SK-N-SH treated with all-trans-retinoic acid at 6 μM for 48 hours (cell line): ENCODE data around the gene ADCYAP1R1.

Experiments used
- ATAC-seq: fragments of 200-7000 bp; cut with Tn5 transposase; 3 replicates; pipeline ENCODE4 v1.9.1; 2020; ENCODE audit warnings: mild to moderate bottlenecking, moderate library complexity
- ARNTL ChIP-seq: fragments of 450-650 bp; formaldehyde crosslinking; IDR thresholded peaks from 2 replicates; pipeline ENCODE4 v1.5.0; 2020; ENCODE audit warnings: low read depth, mild to moderate bottlenecking, moderate library complexity, borderline replicate concordance
- BACH2 ChIP-seq: fragments of 250-450 bp; sonication (Bioruptor Pico); IDR thresholded peaks from 2 replicates; pipeline ENCODE4 v1.9.0; 2021; ENCODE audit warnings: mild to moderate bottlenecking, borderline replicate concordance
- CSDC2 ChIP-seq: fragments of 250-450 bp; sonication (Bioruptor Pico); IDR thresholded peaks from 2 replicates; pipeline ENCODE4 v1.5.0; 2020; ENCODE audit warnings: mild to moderate bottlenecking, moderate library complexity
- ESRRG ChIP-seq: fragments of 250-450 bp; sonication (Bioruptor Pico); IDR thresholded peaks from 2 replicates; pipeline ENCODE4 v1.6.1; 2021; ENCODE audit warnings: mild to moderate bottlenecking
- GLIS3 ChIP-seq: fragments of 250-450 bp; sonication (Bioruptor Pico); IDR thresholded peaks from 2 replicates; pipeline ENCODE4 v1.5.0; 2020; ENCODE audit warnings: mild to moderate bottlenecking, moderate library complexity
- ISL1 ChIP-seq: fragments of 250-450 bp; sonication (Bioruptor Pico); IDR thresholded peaks from 2 replicates; pipeline ENCODE4 v2.1.2; 2022; ENCODE audit warnings: mild to moderate bottlenecking, moderate library complexity
- OSR1 ChIP-seq: fragments of 250-450 bp; sonication (Bioruptor Pico); IDR thresholded peaks from 2 replicates; pipeline ENCODE4 v1.8.0; 2022; ENCODE audit warnings: moderate library complexity, mild to moderate bottlenecking, inconsistent platforms
- PPARA ChIP-seq: fragments of 250-450 bp; sonication (Bioruptor Pico); IDR thresholded peaks from 2 replicates; pipeline ENCODE4 v1.5.0; 2020; ENCODE audit warnings: mild to moderate bottlenecking, borderline replicate concordance
- SNAI2 ChIP-seq: fragments of 250-450 bp; sonication (Bioruptor Pico); IDR thresholded peaks from 2 replicates; pipeline ENCODE4 v1.5.0; 2020; ENCODE audit warnings: mild to moderate bottlenecking, moderate library complexity
- TCF4 ChIP-seq: fragments of 250-450 bp; sonication (Bioruptor Pico); IDR thresholded peaks from 2 replicates; pipeline ENCODE4 v1.8.0; 2021; ENCODE audit warnings: mild to moderate bottlenecking, moderate library complexity, borderline replicate concordance
- TOX ChIP-seq: fragments of 250-450 bp; sonication (Bioruptor Pico); IDR thresholded peaks from 2 replicates; pipeline ENCODE4 v1.8.0; 2021; ENCODE audit warnings: mild to moderate bottlenecking, moderate library complexity, borderline replicate concordance
- ZC3H10 ChIP-seq: fragments of 250-450 bp; sonication (Bioruptor Pico); IDR thresholded peaks from 2 replicates; pipeline ENCODE4 v1.5.1; 2021; ENCODE audit warnings: mild to moderate bottlenecking, moderate library complexity
- ZFP3 ChIP-seq: fragments of 250-450 bp; sonication (Bioruptor Pico); IDR thresholded peaks from 2 replicates; pipeline ENCODE4 v1.5.0; 2020; ENCODE audit warnings: mild to moderate bottlenecking, moderate library complexity
- ZFP30 ChIP-seq: fragments of 450-650 bp; formaldehyde crosslinking; IDR thresholded peaks from 2 replicates; pipeline ENCODE4 v1.5.0; 2022; ENCODE audit warnings: mild to moderate bottlenecking, moderate library complexity
- ZNF70 ChIP-seq: fragments of 450-650 bp; formaldehyde crosslinking; IDR thresholded peaks from 2 replicates; pipeline ENCODE4 v1.5.0; 2020; ENCODE audit warnings: mild to moderate bottlenecking, moderate library complexity
- TF ChIP-seq, protein P1 (sequence below): fragments of 250-450 bp; sonication (Bioruptor Pico); IDR thresholded peaks from 2 replicates; pipeline ENCODE4 v1.8.0; 2021; ENCODE audit warnings: low read depth, mild to moderate bottlenecking, moderate library complexity, borderline replicate concordance
- TF ChIP-seq, protein P2 (sequence below): fragments of 250-450 bp; sonication (Bioruptor Pico); IDR thresholded peaks from 2 replicates; pipeline ENCODE4 v1.5.0; 2020; ENCODE audit warnings: mild to moderate bottlenecking, moderate library complexity
- TF ChIP-seq, protein P3 (sequence below): fragments of 250-450 bp; sonication (Bioruptor Pico); IDR thresholded peaks from 2 replicates; pipeline ENCODE4 v1.5.1; 2020; ENCODE audit warnings: low read depth, mild to moderate bottlenecking, moderate library complexity

Gene ADCYAP1R1

DNA sequence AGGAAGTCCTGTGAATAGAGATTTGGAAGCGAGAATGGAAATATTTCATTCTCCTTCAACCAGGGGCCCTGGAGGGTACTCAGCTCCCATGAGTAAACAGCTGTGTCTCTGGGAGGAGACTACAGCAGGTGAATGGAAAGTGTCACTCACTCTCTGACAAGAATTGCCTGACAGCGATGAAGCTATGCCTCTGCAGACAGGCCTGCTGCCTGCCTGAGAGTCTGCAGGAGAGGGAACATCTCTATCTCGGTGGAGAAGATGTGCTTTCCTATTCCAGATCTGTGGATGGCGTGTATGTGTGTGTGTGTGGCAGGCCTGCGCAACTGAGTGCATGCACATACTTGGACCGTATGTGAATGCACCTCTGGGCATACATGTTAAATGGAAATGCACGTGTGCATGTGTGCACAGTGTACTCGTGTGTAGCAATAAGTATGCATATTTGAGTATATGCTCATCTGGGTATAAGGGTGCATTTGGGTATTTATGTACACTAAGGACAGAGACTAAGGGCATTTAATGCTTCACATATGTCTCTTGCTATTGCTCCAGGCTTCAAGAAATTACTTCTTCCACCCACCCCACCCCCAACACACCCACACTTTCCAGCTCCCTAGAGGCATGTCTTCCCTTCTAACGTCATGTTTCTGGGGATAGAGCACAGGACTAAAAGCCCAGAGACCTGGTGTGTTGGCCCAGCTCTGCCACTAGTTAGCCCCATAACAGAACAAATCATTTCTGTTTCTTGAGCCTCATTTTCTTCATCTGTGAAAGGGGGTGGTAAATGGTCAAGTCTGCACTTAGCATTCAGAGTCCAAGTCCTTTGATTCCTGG is 4.6 kb upstream of the ADCYAP1R1 start (continued):
- TF ChIP-seq, protein P1, sequence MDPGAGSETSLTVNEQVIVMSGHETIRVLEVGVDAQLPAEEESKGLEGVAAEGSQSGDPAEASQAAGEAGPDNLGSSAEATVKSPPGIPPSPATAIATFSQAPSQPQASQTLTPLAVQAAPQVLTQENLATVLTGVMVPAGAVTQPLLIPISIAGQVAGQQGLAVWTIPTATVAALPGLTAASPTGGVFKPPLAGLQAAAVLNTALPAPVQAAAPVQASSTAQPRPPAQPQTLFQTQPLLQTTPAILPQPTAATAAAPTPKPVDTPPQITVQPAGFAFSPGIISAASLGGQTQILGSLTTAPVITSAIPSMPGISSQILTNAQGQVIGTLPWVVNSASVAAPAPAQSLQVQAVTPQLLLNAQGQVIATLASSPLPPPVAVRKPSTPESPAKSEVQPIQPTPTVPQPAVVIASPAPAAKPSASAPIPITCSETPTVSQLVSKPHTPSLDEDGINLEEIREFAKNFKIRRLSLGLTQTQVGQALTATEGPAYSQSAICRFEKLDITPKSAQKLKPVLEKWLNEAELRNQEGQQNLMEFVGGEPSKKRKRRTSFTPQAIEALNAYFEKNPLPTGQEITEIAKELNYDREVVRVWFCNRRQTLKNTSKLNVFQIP (CRISPR knock-in tag) = no peak
- TF ChIP-seq ESRRG (CRISPR knock-in tag) = no peak

DNA sequence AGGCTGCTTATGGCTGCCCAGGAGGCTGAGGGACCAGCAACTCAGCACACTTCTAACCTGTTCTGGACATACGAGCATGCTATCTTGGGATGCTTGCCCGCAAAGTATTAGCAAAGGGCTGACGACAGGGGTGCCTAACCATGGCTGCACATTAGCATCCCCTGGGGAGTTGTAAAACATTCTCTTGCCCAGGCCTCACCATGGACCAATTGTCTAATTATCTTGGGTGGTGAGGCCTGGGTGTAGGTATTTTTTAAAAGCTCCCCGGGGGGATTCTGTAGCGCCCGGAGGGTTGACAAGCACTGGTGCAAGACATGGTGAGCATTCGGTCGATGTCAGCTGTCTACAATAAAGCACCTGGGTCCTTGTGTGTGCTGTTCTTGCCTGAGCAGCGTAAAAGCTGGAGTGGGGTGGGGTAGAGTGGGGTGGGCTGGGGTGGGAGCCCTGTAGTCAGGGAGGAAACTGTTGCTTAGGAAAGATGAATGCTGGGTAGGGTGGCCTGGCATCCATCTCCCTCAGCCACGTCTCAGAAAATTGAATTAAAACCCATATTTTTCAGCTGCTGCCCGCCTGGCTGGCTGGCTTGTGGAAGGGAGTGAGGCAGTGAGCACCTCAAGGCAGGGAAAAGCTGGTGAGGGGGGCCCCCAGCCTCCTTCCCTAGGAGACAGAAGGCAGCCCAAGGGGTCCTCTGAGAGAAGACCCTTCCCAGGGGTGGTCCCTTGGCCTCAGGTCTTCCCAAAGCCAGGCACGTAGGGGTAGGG is 2.9 kb upstream of the ADCYAP1R1 start:
- TF ChIP-seq, protein P2, sequence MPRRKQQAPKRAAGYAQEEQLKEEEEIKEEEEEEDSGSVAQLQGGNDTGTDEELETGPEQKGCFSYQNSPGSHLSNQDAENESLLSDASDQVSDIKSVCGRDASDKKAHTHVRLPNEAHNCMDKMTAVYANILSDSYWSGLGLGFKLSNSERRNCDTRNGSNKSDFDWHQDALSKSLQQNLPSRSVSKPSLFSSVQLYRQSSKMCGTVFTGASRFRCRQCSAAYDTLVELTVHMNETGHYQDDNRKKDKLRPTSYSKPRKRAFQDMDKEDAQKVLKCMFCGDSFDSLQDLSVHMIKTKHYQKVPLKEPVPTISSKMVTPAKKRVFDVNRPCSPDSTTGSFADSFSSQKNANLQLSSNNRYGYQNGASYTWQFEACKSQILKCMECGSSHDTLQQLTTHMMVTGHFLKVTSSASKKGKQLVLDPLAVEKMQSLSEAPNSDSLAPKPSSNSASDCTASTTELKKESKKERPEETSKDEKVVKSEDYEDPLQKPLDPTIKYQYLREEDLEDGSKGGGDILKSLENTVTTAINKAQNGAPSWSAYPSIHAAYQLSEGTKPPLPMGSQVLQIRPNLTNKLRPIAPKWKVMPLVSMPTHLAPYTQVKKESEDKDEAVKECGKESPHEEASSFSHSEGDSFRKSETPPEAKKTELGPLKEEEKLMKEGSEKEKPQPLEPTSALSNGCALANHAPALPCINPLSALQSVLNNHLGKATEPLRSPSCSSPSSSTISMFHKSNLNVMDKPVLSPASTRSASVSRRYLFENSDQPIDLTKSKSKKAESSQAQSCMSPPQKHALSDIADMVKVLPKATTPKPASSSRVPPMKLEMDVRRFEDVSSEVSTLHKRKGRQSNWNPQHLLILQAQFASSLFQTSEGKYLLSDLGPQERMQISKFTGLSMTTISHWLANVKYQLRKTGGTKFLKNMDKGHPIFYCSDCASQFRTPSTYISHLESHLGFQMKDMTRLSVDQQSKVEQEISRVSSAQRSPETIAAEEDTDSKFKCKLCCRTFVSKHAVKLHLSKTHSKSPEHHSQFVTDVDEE = peak; percentile 68
- TF ChIP-seq TCF4 (CRISPR knock-in tag) = peak; percentile 61; the same call in 1 of the 2 replicates
- TF ChIP-seq OSR1 = no peak
- peak; percentile 12; the same call in 1 of the 3 replicates for ATAC-seq

DNA sequence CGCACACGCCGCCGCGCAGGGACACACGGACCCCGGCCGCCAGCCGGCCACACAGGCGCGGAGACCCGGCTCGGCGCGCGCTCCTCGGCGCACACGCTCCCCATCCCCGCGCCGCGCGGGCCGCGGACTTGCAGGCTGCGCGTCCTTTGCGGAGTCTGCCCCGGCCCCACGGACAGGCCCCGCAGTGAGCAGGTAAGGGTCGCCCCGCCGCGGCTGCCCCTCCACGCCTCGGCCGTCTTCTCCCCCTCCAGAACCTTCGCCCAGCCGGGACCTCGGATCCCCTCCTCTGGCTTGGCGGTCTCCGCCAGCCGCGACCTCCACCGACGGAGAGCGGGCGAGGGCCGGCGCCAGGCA is 356 bp downstream of the ADCYAP1R1 start:
- no peak for ATAC-seq

DNA sequence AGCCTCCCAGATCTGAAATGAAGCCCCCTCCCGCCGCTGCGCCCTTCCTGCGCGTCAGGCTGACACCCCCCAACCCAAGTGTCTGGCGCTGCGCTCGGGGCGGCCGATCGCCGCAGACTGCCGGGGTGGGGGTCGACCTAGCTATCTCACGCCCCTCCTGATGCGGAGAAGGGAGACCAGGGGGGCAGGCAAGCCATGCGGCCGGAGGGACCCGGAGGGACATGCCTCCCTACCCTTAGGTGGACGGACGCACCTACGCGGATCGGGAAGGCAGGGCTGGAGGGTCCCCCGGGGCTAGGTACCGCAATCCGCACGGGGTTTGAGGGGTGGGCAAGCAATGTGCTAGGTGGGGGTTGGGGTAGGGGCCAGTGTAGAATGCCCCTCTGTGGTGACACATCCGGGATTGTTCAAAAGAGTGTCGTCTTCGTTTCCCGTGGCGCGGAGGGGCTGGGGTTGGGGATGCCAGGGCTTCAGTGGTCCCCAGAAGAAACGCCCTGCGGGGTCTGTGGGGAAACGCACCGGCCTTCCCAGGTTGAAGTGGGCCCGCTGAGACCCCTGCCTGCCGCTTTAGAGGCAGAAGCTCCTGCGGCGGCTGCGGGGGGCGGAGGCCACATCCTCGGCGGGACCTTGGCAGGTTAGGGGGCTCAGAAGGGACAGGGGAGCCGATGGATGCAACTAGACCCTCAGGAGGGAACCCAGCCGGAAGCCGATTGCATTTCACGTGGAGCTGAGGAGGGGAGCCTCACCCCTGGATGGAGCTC is 913 bp downstream of the ADCYAP1R1 start:
- no peak for ATAC-seq
- no peak for TF ChIP-seq ARNTL (CRISPR knock-in tag)
- no peak for TF ChIP-seq ZC3H10 (CRISPR knock-in tag)
- TF ChIP-seq GLIS3 = no peak
- TF ChIP-seq, protein P3, sequence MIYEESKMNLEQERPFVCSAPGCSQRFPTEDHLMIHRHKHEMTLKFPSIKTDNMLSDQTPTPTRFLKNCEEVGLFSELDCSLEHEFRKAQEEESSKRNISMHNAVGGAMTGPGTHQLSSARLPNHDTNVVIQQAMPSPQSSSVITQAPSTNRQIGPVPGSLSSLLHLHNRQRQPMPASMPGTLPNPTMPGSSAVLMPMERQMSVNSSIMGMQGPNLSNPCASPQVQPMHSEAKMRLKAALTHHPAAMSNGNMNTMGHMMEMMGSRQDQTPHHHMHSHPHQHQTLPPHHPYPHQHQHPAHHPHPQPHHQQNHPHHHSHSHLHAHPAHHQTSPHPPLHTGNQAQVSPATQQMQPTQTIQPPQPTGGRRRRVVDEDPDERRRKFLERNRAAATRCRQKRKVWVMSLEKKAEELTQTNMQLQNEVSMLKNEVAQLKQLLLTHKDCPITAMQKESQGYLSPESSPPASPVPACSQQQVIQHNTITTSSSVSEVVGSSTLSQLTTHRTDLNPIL = no peak
- no peak for TF ChIP-seq ZFP3 (CRISPR knock-in tag)
- no peak for TF ChIP-seq BACH2 (CRISPR knock-in tag)
- no peak for TF ChIP-seq CSDC2 (CRISPR knock-in tag)
- TF ChIP-seq TOX = no peak
- no peak for TF ChIP-seq SNAI2 (CRISPR knock-in tag)
- TF ChIP-seq, protein P1 (CRISPR knock-in tag) = no peak
- TF ChIP-seq ZFP30 = no peak
- TF ChIP-seq ZNF70 = no peak
- TF ChIP-seq ESRRG (CRISPR knock-in tag) = no peak
- no peak for TF ChIP-seq ISL1
- no peak for TF ChIP-seq TCF4 (CRISPR knock-in tag)

More for the DNA sequence above, 356 bp downstream of the ADCYAP1R1 start:
- no peak for TF ChIP-seq TOX
- TF ChIP-seq TCF4 (CRISPR knock-in tag) = no peak
- TF ChIP-seq ZNF70 = no peak
- no peak for TF ChIP-seq PPARA
- TF ChIP-seq, protein P2 = no peak
